H1 (cell line): ENCODE results near the gene ACLY. TPM values are rescaled to one million over a fixed set of nuclear protein-coding genes. Genes with fewer than 3 reads are reported as not detected.

Experiments
- BRCA1 ChIP-seq: IDR thresholded peaks from 2 replicates; pipeline ENCODE4 v1.6.1; 2012; ENCODE audit warnings: low read depth, low read length, improper control_type of control experiment
- NRF1 ChIP-seq: IDR thresholded peaks from 2 replicates; pipeline ENCODE4 v1.6.1; 2011; ENCODE audit warnings: mild to moderate bottlenecking, low read depth, low read length, improper control_type of control experiment
- TBP ChIP-seq: IDR thresholded peaks from 2 replicates; pipeline ENCODE4 v1.6.1; 2011; ENCODE audit warnings: low read depth, low read length, improper control_type of control experiment
- polyA plus RNA-seq, 7 experiments: library from polyadenylated mRNA; depleted of rRNA in 3 of 7; stranded (reverse) in 5 of 7; unstranded in 2 of 7; fragments of >200 nt in 5 of 7; fragments of 200-250 nt in 2 of 7; gene quantifications; 1 replicate in 5 of 7; 2 replicates in 1 of 7; 4 replicates in 1 of 7; pipeline versions ENCODE4 v1.2.1 to v1.2.3, GENCODE V29; 2011 to 2013; ENCODE audit warnings: missing spikeins in 2 of 7, mixed read lengths in 2 of 7
- total RNA-seq: library from RNA; stranded (reverse); fragmentation: NEBNext Ultra II Directional; extraction: Animal tissue kit (Norgen Biotek cat#: 25700); gene quantifications from 2 replicates; pipeline ENCODE4 v1.2.1, GENCODE V29; 2021

The ACLY gene
- total and polyA plus RNA-seq, 2 of the 8 experiments (the other 6 are each of a cell fraction or from before 2014, with no cell fraction given), result 167 to 393 TPM

DNA sequence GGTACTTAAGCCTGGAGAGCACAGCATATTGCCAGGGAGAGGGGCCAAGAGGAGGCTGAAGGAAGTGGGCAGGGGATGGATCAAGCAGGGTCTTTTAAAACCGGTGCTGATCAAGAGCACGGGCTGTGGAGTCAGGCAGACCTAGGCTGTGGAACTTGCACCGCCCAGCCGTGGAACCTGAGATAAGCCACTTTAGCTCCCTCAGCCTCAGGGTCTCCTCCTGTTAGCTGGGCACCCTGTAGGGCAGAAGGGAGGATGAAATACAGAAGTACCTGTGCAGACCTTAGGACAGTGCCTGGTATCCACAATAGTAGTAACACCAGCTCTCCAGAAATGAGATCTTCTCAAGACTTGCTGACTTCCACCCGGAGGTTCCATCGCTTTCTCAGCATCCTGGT lies 20.9 kb upstream of the ACLY start (continued):
- TF ChIP-seq TBP (no peak), NRF1 (no peak), BRCA1 (no peak)
- TF ChIP-seq, all 59 proteins: peak for 0
